Measurements from ENCODE around the gene TYR.

The TYR gene

DNA sequence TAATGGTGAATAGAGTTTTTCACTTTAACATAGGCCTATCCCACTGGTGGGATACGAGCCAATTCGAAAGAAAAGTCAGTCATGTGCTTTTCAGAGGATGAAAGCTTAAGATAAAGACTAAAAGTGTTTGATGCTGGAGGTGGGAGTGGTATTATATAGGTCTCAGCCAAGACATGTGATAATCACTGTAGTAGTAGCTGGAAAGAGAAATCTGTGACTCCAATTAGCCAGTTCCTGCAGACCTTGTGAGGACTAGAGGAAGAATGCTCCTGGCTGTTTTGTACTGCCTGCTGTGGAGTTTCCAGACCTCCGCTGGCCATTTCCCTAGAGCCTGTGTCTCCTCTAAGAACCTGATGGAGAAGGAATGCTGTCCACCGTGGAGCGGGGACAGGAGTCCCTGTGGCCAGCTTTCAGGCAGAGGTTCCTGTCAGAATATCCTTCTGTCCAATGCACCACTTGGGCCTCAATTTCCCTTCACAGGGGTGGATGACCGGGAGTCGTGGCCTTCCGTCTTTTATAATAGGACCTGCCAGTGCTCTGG, at the start of gene TYR:
Gene TYR (plus strand): TSS at position 185 of the 541 bp plus-strand sequence. CDS start 79 bp downstream, at position 264.
- FAIRE-seq, result no peak
- DNase-seq (ENCODE audit: insufficient read length, low spot score), result no peak
- TF ChIP-seq POLR2A (IDR thresholded peaks at IDR 0.05; ENCODE audit: low read depth, low read length), result no peak

GRCh38 chr11:89136606-89137005, 41.1 kb upstream of the TYR start:
- no peak for FAIRE-seq
- DNase-seq (ENCODE audit: insufficient read length, low spot score), result no peak
- no peak for TF ChIP-seq POLR2A (IDR thresholded peaks at IDR 0.05; ENCODE audit: low read depth, low read length)

DNA sequence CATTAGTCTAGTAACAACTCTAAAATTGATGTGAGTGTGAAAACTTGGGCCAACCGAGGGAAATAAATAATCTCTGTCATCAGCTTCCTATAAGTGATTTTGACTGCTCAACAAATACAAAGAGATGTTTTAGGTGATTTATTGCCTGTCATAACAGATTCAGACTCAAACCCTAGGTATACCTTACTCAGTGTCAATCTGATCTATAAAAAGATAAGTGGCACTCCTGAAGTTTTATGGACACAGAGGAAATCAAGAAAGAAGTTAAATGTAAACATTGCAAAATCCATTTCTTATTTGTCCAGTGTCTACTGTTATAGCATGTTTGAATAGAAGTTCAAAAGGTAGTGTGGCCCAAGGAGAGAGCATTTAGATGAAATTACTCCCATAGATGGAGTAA, 30.4 kb upstream of the TYR start:
- no peak for TF ChIP-seq POLR2A (IDR thresholded peaks at IDR 0.05; ENCODE audit: low read depth, low read length)
- no peak for FAIRE-seq
- DNase-seq (ENCODE audit: insufficient read length, low spot score), result no peak

DNA sequence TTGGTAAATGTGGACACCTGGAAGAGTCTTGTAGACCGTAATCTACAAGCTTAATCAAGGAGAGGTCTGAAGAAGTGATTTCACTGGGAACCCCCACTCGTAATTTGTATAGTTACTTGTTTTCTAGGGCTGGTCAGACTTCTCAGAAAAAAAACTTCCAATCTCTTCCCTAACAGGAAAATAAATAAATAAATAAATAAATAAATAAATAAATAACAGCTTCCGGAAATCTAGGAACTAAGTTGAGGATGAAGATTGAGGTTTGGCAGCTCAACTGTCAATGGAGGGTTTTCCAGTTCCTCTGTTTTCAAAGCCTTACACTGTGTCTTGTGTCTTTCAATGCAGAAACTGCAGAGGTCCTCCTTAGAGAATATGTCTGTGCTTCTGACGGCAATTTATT, 17.7 kb upstream of the TYR start:
- no peak for TF ChIP-seq POLR2A (IDR thresholded peaks at IDR 0.05; ENCODE audit: low read depth, low read length)
- FAIRE-seq (no peak), DNase-seq (ENCODE audit: insufficient read length, low spot score) (no peak)

DNA sequence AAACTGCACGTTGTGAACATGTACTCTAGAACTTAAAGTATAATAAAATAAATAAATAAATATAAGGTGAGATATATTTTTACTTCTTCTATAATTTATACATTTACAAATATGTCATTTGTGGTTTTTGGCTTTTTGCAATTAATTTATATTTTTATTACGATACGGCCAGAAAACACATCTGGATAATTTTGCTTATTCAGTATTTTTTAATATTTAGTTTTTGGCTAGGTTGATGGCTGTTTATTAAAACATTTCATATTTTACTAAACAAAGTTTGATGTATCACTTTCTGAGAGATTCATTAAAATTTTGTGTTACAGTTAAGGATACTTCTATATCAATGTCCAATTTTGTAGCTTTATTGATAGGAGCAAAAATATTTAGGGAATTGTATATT, 15.7 kb upstream of the TYR start:
- no peak for FAIRE-seq
- DNase-seq (ENCODE audit: insufficient read length, low spot score), result no peak
- TF ChIP-seq POLR2A (IDR thresholded peaks at IDR 0.05; ENCODE audit: low read depth, low read length), result no peak

- FAIRE-seq, result no peak
Observed at GRCh38 chr11:89163686-89164085, 14.0 kb upstream of the TYR start.

DNA sequence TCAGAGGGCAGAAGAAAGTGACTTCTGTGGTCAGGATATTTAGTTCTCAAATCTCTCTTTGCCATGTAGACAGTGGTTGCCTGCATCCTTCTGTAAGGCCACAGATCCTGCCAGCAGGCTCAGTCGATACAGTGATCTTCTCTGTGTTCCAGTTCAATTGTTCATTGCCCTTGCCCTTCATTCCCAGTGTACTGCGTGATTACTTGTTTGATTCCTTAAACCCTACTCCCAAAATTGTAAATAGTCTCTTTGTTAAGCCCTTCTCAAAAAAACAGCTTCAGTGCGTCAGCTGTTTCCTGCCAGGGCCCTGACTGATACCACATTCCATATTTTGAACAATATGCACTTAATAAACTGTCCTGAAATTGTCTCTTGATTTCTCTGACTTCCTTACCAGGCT, 9.3 kb upstream of the TYR start:
- no peak for TF ChIP-seq POLR2A (IDR thresholded peaks at IDR 0.05; ENCODE audit: low read depth, low read length)
- FAIRE-seq (no peak), DNase-seq (ENCODE audit: insufficient read length, low spot score) (no peak)

More at GRCh38 chr11:89163686-89164085, 14.0 kb upstream of the TYR start:
- no peak for TF ChIP-seq POLR2A (IDR thresholded peaks at IDR 0.05; ENCODE audit: low read depth, low read length)
- DNase-seq (ENCODE audit: insufficient read length, low spot score), result no peak

DNA sequence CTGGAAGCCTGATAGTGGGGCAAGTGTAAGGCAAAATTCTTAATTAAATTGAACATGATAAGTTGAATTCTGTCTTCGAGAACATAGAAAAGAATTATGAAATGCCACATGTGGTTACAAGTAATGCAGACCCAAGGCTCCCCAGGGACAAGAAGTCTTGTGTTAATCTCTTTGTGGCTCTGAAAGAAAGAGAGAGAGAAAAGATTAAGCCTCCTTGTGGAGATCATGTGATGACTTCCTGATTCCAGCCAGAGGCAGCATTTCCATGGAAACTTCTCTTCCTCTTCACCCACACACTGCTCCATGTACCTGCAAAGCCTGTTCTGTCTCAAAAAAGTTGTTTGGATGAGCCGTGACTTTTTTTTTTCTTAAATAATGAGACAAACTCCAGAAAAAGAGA, 1.9 kb upstream of the TYR start:
- FAIRE-seq, result no peak
- DNase-seq (ENCODE audit: insufficient read length, low spot score), result no peak
- no peak for TF ChIP-seq POLR2A (IDR thresholded peaks at IDR 0.05; ENCODE audit: low read depth, low read length)

GRCh38 chr11:89176938-89177337, 737 bp upstream of the TYR start:
- no peak for TF ChIP-seq POLR2A (IDR thresholded peaks at IDR 0.05; ENCODE audit: low read depth, low read length)
- DNase-seq (ENCODE audit: insufficient read length, low spot score) (no peak), FAIRE-seq (no peak)

DNA sequence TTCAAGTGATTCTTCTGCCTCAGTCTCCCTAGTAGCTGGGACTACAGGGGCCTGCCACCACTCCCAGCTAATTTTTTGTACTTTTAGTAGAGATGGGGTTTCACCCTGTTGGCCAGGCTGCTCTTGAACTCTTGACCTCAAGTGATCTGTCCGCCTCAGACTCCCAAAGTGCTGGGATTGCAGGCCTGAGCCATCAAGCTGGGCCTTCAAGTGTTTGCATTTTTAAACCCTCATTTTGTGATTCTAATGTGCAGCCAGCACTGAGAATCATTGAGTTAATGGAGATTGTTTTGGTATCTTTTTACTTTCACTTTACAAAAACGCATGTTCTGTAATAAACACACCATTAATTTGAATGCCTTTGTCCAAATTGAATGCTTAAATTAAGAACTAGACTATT, 3.4 kb downstream of the TYR start:
- DNase-seq (ENCODE audit: insufficient read length, low spot score), result no peak
- FAIRE-seq, result no peak
- TF ChIP-seq POLR2A (IDR thresholded peaks at IDR 0.05; ENCODE audit: low read depth, low read length), result no peak

DNA sequence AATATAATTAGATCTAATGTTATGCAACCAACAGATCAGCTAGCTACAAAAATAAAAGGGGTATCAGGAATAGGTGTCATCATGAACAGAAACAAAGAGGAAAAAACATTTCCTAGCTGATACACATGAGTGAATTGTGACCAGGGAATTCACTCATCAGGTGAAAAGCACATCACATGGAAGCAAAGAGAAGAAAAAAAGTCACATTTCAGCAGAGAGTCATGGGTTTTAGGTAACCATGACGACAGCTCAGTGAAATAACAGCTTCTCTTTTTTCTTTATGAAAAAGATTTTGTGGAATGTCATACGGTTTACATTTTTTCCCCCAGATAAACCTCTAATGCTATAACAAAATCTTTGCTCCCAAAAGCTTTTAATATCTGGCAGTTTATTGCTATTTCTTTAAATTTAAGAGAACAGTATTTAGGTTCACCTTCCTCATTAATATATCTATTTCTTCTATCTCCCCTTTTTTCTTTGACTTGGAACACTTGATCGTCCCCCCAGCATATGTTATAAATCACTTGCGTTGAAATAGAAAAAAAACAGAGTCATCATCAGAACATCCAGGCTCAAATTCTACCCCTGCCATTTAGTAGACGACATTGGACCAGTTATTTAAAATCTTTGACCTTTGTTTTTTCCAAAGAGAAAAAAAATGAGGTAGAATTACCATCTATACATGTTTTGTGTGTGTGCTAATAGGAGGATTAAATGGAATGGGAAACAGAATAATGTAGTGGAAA, 5.3 kb downstream of the TYR start:
- no peak for FAIRE-seq
- no peak for TF ChIP-seq POLR2A (IDR thresholded peaks at IDR 0.05; ENCODE audit: low read depth, low read length)

GRCh38 chr11:89184021-89184420, 6.3 kb downstream of the TYR start:
- TF ChIP-seq POLR2A (IDR thresholded peaks at IDR 0.05; ENCODE audit: low read depth, low read length), result no peak
- DNase-seq (ENCODE audit: insufficient read length, low spot score) (no peak), FAIRE-seq (no peak)

More for the DNA sequence above, 5.3 kb downstream of the TYR start:
- no peak for DNase-seq (ENCODE audit: insufficient read length, low spot score)

GRCh38 chr11:89189776-89190175, 12.1 kb downstream of the TYR start:
- DNase-seq (ENCODE audit: insufficient read length, low spot score), result no peak
- no peak for FAIRE-seq
- TF ChIP-seq POLR2A (IDR thresholded peaks at IDR 0.05; ENCODE audit: low read depth, low read length), result no peak

DNA sequence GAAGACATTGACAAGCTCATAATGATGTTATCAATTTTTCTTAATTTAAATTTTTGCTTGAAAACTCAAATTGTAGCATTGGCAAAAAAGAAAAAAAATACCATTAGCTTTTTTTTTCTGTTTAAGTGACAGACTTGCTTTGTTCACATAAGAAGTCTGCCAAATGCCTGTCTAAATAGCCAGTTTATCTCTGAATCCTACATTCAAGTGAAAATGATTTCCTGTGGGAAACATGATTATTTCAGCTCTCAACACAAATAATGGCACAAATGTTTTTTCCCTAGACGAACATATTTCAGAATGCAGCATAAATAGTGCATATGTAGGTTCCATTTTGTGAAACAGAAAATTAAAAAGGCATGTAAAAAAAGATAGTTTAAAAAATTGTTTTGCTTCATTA, 23.5 kb downstream of the TYR start:
- TF ChIP-seq POLR2A (IDR thresholded peaks at IDR 0.05; ENCODE audit: low read depth, low read length), result no peak
- FAIRE-seq (no peak), DNase-seq (ENCODE audit: insufficient read length, low spot score) (no peak)

DNA sequence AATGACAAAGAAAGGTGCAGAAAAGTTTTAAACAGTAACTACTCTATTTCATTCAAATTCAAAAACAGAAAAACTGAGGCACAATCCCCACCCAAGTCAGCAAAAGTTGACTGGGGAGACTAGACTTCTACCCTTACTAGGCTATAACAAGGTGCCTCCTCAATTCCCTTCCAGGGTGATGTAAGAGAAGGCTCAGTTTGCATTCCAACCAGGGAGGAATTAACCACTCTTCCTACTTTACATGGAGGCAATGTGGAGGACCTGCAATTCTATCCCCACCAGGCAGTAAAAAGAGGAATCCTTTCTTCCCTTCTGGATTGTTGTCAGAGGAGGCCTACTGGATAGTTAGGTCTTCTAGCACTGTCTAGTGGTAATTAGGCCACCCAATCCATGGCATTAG, 26.1 kb downstream of the TYR start:
- DNase-seq (ENCODE audit: insufficient read length, low spot score) (no peak), FAIRE-seq (no peak)
- no peak for TF ChIP-seq POLR2A (IDR thresholded peaks at IDR 0.05; ENCODE audit: low read depth, low read length)
